22Rv1 (cell line): ENCODE measurements around the gene PDCL3.

ENCODE experiments used
- ZFX ChIP-seq: fragments of 450-650 bp; IDR thresholded peaks from 2 replicates; pipeline ENCODE4 v1.6.1; 2017; ENCODE audit warnings: antibody characterized with exemption, borderline replicate concordance
- TF ChIP-seq, protein P1 (sequence below): fragments of 450-650 bp; IDR thresholded peaks from 2 replicates; pipeline ENCODE4 v1.5.1; 2017; ENCODE audit warnings: mild to moderate bottlenecking

- TF ChIP-seq, protein P1, sequence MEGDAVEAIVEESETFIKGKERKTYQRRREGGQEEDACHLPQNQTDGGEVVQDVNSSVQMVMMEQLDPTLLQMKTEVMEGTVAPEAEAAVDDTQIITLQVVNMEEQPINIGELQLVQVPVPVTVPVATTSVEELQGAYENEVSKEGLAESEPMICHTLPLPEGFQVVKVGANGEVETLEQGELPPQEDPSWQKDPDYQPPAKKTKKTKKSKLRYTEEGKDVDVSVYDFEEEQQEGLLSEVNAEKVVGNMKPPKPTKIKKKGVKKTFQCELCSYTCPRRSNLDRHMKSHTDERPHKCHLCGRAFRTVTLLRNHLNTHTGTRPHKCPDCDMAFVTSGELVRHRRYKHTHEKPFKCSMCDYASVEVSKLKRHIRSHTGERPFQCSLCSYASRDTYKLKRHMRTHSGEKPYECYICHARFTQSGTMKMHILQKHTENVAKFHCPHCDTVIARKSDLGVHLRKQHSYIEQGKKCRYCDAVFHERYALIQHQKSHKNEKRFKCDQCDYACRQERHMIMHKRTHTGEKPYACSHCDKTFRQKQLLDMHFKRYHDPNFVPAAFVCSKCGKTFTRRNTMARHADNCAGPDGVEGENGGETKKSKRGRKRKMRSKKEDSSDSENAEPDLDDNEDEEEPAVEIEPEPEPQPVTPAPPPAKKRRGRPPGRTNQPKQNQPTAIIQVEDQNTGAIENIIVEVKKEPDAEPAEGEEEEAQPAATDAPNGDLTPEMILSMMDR, result no peak
- TF ChIP-seq ZFX, result no peak
These were observed 40.4 kb upstream of the PDCL3 start for GRCh38 chr2:100522430-100522829.
